Skeletal muscle tissue (tissue), 4 donors: Measurements from ENCODE around the gene SRSF1. TPM values are rescaled to one million over a fixed set of nuclear protein-coding genes. Genes with fewer than 3 reads are reported as not detected.
A peak's percentile ranks its signal among the peaks of the same experiment; 100 is the strongest.

Source experiments
- H3K27ac ChIP-seq: one replicate; pipeline ENCODE4 v1.7.0; 2013; ENCODE audit warnings: mild to moderate bottlenecking, low read depth, low read length, inconsistent platforms
- H3K27me3 ChIP-seq, 3 donors: one replicate each; pipeline ENCODE4 v1.7.0; 2013; ENCODE audit warnings: low read length in 3 of 3; ENCODE audit not compliant: control insufficient read depth in 3 of 3, insufficient read depth in 3 of 3
- H3K36me3 ChIP-seq, 3 donors: one replicate each; pipeline ENCODE4 v1.7.0; 2013; ENCODE audit warnings: low read length in 3 of 3; ENCODE audit not compliant: control insufficient read depth in 3 of 3, insufficient read depth in 3 of 3
- H3K4me1 ChIP-seq, 3 donors: one replicate each; pipeline ENCODE4 v1.7.0; 2013; ENCODE audit warnings: low read length in 3 of 3, mild to moderate bottlenecking in 3 of 3; ENCODE audit not compliant: control insufficient read depth in 3 of 3, insufficient read depth in 3 of 3
- H3K4me3 ChIP-seq, 3 donors: one replicate each; pipeline ENCODE4 v1.7.0; 2013; ENCODE audit warnings: low read length in 3 of 3
- H3K9ac ChIP-seq, 3 donors: one replicate each; pipeline ENCODE4 v1.7.0; 2013; ENCODE audit warnings: low read length in 3 of 3, mild to moderate bottlenecking in 3 of 3, moderate library complexity in 2 of 3, low read depth in 1 of 3
- H3K9me3 ChIP-seq, 3 donors: one replicate each; pipeline ENCODE4 v1.7.0; 2013; ENCODE audit warnings: low read length in 3 of 3; ENCODE audit not compliant: control insufficient read depth in 3 of 3
- total RNA-seq: library from RNA; depleted of rRNA; stranded (reverse); fragments of >200 nt; gene quantifications from one replicate; pipeline ENCODE4 v1.2.3, GENCODE V29; 2014
- donor health status: Osteomylitis.

SRSF1 gene, protein sequence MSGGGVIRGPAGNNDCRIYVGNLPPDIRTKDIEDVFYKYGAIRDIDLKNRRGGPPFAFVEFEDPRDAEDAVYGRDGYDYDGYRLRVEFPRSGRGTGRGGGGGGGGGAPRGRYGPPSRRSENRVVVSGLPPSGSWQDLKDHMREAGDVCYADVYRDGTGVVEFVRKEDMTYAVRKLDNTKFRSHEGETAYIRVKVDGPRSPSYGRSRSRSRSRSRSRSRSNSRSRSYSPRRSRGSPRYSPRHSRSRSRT
- 224 TPM for total RNA-seq

DNA sequence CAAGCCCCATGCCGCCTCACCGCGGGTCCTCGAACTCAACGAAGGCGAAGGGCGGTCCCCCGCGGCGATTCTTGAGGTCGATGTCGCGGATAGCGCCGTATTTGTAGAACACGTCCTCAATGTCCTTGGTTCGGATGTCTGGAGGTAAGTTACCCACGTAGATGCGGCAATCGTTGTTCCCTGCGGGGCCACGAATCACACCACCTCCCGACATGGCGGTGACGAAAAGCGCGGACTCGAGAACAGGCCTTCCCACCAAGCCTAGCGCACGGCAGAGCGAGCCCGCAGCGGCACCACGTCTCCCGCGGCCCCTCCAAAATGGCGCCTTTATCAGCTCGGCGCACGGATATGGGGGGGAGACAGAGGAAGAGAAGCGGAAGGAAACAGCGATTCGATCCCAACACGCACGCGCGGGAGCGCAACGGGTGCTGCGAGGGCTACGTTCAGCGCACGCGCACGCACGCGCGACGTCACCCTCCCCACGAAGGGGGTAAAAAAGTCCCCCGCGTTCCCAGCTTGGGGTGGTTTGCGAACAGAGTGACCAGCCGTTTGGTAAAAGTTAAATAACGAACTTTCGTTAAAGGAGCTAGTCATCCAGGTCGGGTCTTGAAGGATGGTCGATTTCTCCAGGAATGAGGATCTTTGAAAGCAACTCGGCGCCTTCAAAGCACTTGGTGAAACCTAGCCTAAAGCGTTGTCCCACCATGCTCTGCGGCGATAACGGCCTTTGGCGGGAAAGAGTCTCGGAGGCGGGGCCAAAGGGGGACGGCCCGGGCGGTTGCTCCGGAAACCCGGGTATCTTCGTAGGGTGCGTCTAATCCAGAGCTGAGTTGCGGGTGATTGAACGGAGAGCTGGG, at the start of gene SRSF1:
SRSF1 (minus strand) TSS at position 323 of the 857 bp plus-strand sequence; CDS start at position 214, 109 bp downstream.
- H3K9ac ChIP-seq = peak within 1 kb of the TSS; percentile 97 to 100 (median 100)
- H3K36me3 ChIP-seq = peaks cover 20 to 36% (median 26%) of the 10 kb centered on the region in 3 donors
- H3K27ac ChIP-seq = peak within 1 kb of the TSS; percentile 98
- H3K9me3 ChIP-seq = no peaks in the 10 kb centered on the region
- H3K4me3 ChIP-seq = peak within 1 kb of the TSS; percentile 88 to 100 (median 99)
- H3K4me1 ChIP-seq = peaks cover 27 to 41% (median 33%) of the 10 kb centered on the region in 3 donors
- no peaks in the 10 kb centered on the region for H3K27me3 ChIP-seq

DNA sequence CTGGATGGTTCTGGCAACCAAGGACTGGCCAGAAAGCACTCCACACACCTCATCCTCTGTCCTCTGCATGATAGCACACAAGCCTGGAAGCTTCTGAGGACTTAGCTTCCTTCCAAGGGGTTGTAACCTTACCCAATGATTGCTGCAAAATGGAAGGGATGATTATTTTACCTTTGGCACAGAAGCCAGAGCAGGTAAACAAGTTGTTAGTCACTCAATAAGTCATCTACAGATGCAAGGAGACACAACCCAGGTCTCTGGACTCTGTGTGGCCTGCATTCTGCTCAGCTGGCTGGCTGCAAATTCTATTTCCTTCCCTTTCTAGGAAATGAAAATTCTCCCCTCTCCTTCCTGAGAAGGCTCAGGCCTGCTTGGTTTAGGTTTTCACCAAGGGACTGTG, 49.4 kb upstream of the SRSF1 start:
- no peak overlapping the region for H3K4me3 ChIP-seq
- no peaks in the 10 kb centered on the region for H3K36me3 ChIP-seq
- H3K27ac ChIP-seq = no peak overlapping the region
- no peak overlapping the region for H3K9ac ChIP-seq
- H3K27me3 ChIP-seq = peaks cover 0 to 3% (median 0%) of the 10 kb centered on the region in 3 donors
- no peaks in the 10 kb centered on the region for H3K9me3 ChIP-seq
- peaks cover 0 to 3% (median 0%) of the 10 kb centered on the region in 3 donors for H3K4me1 ChIP-seq

DNA sequence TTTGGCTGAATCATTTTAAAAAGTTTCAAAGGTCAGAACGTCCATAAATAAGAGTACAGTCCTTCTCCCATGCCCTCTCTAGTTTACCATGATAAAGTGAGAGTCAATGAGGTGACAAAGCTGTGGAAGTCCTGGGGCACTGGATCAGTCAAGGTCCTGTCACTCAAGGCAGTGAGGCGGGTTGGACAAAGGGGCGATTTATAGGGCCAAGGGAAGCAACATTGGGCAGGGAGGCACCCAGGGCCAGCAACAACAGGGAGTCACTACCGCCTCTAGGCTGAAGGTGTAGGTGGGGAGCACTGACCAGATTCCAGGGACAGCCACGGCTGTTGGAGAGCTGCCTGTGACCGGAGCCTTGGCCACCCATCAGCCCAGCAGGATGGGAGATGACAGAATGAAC, 47.6 kb upstream of the SRSF1 start:
- Histone ChIP-seq H3K4me1 (no peaks in the 10 kb centered on the region), H3K4me3 (no peak overlapping the region), H3K36me3 (no peaks in the 10 kb centered on the region), H3K27me3 (no peaks in the 10 kb centered on the region), H3K27ac (no peak overlapping the region), H3K9me3 (no peaks in the 10 kb centered on the region), H3K9ac (no peak overlapping the region)

DNA sequence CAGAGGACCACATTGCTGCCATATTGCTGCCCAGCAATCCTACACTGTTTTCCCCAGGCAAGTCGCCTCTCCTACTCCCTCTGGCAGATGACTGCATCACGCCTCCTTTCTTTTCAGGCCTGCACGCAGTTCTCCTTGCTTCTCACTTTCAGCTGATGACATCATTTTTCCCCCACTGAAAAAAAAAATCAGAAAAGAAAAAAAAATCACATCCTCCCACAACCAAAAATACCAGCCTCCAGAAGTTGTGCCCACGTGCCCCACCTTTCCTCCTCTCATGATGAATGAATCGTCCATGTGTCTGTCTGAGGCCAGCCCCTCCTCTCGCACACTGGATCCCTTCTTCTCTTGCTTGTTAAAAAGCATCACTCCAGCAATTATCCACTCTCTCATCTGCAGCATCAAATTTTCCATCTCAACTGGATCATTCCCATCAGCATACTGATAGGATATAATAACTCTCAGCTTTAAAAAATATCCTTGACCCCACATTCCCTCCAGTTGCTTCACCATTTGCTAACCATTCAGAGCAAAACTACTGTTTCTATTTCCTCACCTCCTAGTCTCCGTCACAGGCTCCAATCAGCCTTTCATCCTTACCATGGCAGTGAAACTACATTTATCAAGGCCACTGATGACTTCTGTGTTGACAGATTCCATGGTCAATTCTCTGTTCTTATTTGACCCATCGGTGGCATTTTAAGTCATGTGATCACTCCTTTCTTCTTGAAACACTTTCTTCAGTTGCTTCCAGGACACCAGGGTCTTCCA, 46.1 kb upstream of the SRSF1 start:
- Histone ChIP-seq H3K27ac (no peak overlapping the region), H3K9ac (no peak overlapping the region), H3K4me1 (no peaks in the 10 kb centered on the region), H3K4me3 (no peak overlapping the region), H3K9me3 (no peaks in the 10 kb centered on the region), H3K27me3 (no peaks in the 10 kb centered on the region), H3K36me3 (no peaks in the 10 kb centered on the region)

DNA sequence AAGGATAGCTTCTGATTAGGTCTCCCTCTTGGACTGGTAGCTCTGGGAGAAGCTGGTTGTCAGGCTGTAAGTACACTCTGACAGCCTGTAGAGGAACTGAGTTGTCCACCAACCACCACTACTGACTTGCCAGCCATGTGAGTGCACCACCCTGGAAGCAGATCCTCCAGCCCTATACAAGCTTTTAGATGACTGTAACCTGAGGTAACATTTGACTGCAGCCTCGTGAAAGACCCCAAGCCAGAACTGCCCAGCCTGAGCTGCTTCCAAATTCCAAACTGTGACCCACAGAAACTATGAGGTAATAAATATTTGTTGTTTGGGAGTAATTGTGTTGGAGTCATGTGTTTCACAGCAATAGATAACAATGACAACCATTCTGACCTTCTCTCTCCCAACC, 45.4 kb upstream of the SRSF1 start:
- no peaks in the 10 kb centered on the region for H3K9me3 ChIP-seq
- H3K4me3 ChIP-seq = no peak overlapping the region
- H3K27ac ChIP-seq = no peak overlapping the region
- no peaks in the 10 kb centered on the region for H3K36me3 ChIP-seq
- H3K9ac ChIP-seq = no peak overlapping the region
- H3K4me1 ChIP-seq = no peaks in the 10 kb centered on the region
- no peaks in the 10 kb centered on the region for H3K27me3 ChIP-seq

DNA sequence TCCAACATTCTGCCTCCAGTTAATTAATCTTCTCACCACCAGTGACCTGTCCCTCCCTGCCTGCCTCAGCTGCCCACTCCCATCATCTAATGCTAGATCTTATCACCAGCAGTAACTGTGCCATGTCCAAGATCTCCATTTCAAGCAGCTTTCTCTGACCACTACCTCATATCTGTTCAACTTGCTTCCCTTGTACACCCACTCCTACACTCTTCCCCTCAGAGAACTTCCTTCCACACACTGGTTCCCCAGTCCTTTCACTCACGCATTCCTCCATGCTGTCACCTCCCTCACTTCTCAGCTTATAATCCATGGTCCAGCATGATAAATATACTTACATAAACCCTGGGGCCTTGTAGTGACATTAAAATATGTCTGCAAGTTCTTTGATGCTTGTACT, 44.4 kb upstream of the SRSF1 start:
- no peaks in the 10 kb centered on the region for H3K9me3 ChIP-seq
- no peaks in the 10 kb centered on the region for H3K27me3 ChIP-seq
- no peak overlapping the region for H3K4me3 ChIP-seq
- H3K9ac ChIP-seq = no peak overlapping the region
- H3K4me1 ChIP-seq = no peaks in the 10 kb centered on the region
- H3K36me3 ChIP-seq = no peaks in the 10 kb centered on the region
- no peak overlapping the region for H3K27ac ChIP-seq

DNA sequence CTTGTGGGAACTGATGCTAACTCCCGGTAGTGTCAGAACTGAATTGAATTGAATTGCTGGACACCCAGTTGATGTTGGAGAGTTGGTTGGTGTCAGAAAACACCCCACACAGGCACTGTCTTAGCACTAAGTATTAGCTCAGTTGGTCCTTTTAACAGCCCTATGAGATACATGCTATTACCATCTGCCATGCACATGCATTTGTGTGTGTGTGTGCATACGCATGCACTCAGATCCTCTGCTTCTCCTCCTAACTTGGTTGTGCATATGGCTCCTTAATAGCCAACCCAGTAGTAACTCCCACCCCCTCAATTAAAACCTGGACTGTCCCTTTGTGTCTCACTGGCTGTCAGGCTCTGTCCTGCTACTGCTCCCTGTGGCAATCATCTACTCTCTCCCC, 43.9 kb upstream of the SRSF1 start:
- no peaks in the 10 kb centered on the region for H3K36me3 ChIP-seq
- H3K9ac ChIP-seq = no peak overlapping the region
- H3K27ac ChIP-seq = no peak overlapping the region
- no peak overlapping the region for H3K4me3 ChIP-seq
- H3K9me3 ChIP-seq = no peaks in the 10 kb centered on the region
- no peaks in the 10 kb centered on the region for H3K27me3 ChIP-seq
- no peaks in the 10 kb centered on the region for H3K4me1 ChIP-seq

DNA sequence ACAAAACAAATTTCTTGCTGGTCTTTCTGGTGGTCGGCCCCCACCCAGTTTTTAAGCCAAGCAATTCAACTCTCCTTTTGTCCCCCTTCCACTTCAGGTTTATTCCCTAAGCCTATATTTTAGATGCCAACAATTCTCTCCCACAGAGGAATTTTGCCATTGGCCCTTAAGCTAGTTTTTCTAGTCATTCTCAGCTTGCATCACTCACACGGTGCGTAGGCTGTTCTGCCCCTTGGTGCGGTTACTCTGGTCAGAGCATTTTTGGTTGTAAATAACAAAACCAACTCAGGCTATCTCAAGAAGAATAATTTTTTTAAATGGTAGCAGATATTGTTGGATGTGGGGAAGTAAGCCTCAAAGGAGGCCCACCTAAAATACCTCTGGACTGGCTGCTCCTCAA, 42.5 kb upstream of the SRSF1 start:
- no peaks in the 10 kb centered on the region for H3K4me1 ChIP-seq
- no peaks in the 10 kb centered on the region for H3K36me3 ChIP-seq
- no peaks in the 10 kb centered on the region for H3K27me3 ChIP-seq
- H3K4me3 ChIP-seq = no peak overlapping the region
- H3K9ac ChIP-seq = no peak overlapping the region
- no peak overlapping the region for H3K27ac ChIP-seq
- H3K9me3 ChIP-seq = no peaks in the 10 kb centered on the region

DNA sequence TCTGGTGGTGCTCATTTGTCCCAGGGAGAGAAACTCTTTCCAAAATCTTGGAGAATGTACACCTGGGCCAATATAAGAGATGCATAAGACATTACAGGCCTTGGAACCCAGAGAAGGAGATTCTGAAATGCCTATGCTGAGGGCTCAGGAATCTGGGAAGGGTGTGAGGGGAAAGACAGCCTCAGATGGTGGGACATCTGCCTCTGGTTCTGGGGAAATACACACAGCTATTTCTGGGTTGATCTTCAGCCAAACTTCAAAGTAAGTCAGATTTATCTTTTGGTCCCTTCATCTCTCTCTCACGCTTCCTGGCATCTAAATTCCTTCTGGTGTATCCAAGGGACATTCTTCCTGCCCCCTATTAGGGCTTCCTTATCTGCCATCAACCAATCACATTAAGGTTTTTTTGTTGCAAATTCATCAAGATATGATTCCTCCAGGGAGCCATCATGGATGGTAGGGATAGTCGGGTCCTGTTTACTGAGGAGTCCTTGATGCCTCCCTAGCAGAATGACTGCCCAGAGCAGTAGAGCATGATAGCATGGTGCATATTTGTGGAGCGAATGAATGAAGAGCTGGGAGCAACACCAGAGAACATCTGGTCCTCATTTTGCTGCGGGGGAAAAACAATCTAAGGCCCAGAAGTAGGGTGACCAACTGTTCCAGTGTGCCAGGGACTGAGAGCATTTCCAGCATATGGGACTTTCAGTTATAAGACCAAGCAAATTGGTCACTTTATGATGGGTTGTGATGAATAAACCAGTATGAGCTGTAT, 40.5 kb upstream of the SRSF1 start:
- Histone ChIP-seq H3K27me3 (no peaks in the 10 kb centered on the region), H3K4me3 (no peak overlapping the region), H3K27ac (no peak overlapping the region), H3K9ac (no peak overlapping the region), H3K36me3 (no peaks in the 10 kb centered on the region), H3K4me1 (no peaks in the 10 kb centered on the region), H3K9me3 (no peaks in the 10 kb centered on the region)
